NCI-H2171 (cell line): ENCODE data around the gene ZFAND2A.
"Not testable (repeated sequence)": the region's sequence is repeated elsewhere in the genome, so short reads cannot be mapped to it uniquely, and the experiment has no call there.

Experiments
- DNase-seq: peaks from one replicate; lab custom pipeline; 2025; lab: John Stamatoyannopoulos, UW

The ZFAND2A gene

DNA sequence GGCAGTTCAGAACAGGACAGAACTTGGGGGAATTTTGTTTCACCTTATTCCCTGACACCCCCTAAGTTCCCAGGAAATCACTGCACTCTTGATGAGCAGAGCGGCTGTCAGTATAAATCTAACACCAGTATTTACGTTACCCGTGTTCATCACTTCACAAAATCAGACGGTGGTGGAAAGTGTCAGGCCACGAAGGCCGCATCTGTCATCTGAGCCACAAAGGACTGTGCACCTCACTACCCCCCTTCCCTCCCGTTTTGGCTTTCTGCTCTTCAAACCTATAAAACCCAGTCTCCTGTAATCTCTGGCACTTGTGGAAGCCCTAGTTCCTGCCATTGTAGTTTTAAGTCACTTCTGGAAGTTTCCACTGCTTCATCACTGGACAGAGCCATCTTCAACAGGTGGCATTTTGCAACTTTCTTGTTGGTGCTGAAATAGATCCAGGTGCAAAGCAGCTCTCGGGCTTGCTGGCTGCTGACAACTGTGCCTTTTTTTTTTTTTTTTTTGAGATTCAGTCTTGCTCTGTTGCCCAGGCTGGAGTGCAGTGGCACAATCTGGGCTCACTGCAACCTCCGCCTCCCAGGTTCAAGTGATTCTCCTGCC lies 9.5 kb downstream of the ZFAND2A start:
- no peak for DNase-seq

- no peak for DNase-seq
Observed at GRCh38 chr7:1149351-1149794, 10.6 kb downstream of the ZFAND2A start.

DNA sequence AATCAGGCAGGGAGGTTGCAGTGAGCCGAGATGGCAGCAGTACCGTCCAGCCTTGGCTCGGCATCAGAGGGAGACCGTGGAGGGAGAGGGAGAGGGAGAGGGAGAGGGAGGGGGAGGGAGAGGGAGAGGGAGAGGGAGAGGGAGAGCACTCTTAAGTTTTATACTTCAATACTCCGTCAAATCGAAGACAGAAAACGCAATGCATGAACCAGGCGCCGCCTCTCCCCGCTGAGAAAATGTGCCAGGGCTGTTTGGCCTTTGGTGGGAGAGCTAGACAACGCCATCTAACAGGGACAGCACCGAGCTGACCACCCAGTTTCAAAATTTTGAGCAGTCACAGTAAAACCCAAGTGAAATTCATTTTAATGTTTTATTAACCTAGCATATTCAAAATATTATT lies 12.1 kb downstream of the ZFAND2A start:
- DNase-seq: not testable (repeated sequence)

- no peak for DNase-seq
Observed at GRCh38 chr7:1144269-1144771, 15.7 kb downstream of the ZFAND2A start.

DNA sequence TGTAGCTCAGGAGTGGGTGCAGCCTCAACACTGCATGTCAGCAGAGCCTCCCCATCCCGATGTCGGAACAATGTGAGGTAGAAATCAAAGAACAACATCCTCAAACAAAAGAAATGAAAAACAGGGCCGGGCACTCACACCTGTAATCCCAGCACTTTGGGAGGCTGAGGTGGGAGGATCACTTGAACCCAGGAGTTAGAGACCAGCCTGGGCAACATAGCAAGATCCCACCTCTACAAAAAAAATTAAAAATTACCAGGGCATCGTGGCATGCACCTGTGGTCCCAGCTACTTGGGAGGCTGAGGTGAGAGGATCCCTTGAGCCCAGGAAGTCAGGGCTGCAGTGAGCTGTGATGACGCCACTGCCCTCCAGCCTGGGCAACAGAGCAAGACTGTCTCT lies 17.0 kb downstream of the ZFAND2A start:
- not testable (repeated sequence) for DNase-seq

DNA sequence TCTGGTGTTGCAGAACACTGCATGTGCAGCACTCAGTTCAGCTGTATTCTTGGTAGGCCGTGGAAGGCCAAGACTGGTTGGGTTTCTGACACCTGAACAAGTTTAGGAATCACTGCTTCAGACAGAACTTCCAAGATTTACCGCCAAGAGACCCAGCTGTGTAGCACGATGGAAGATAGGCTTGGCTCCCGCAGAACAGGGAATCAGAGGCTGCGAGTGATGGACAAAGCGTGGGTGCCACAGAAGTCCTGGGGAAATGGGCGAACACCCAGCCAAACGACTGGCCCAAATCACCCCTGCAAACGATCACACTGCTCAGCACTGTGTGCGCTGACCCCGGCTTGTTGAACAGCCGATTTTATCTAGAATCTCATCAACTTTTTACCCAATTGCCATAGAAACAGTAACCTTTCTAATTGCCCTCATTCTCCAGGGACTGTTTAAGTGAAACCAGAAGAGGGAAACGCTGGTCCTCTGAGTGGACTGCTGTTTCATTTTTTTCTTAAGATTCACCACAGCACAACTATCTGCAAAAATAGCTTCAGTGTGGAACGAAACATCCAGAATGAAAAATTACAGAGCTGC lies 17.9 kb downstream of the ZFAND2A start:
- DNase-seq: no peak

DNA sequence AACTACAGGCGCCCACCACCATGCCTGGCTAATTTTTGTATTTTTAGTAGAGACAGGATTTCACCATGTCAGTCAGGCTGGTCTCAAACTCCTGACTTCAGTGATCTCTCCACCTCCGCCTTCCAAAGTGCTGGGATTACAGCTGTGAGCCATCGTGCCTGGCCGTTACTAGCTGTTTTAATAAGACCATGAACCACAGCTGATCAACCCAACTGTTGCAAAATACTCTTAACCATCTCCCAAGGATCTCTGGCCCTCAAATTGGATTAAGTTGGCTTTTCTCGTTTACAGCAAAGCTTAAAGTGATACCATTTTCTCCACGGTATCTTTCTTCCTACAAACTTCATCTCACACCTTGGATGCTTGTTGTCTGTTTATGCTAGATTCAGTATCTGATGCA lies 18.3 kb downstream of the ZFAND2A start:
- DNase-seq: no peak

DNA sequence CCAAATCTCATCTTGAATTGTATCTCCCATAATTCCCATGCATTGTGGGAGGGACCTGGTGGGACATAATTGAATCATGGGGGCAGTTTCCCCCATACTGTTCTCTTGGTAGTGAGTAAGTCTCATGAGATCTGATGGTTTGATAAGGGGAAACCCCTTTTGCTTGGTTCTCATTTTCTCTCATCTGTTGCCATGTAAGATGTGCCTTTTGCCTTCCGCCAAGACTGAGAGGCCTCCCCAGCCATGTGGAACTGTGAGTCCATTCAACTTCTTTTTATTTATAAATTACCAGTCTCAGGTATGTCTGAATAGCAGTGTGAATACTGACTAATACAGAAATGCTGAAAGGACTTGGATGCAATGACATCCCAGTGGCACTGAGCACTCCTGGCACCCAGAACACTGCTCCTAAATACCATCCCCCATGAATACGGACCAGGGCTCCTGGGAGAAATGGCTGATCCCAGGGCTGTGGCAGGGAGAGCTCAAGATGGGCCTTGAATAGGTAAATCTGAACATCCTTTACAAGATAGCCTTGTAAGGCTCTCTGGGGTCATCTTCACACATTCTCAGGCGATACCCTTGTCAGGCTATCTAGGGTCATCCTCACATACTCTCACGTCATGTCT lies 19.4 kb downstream of the ZFAND2A start:
- no peak for DNase-seq

- no peak for DNase-seq
Observed at GRCh38 chr7:1137517-1138167, 22.4 kb downstream of the ZFAND2A start.

GRCh38 chr7:1136841-1137516 lies 23.0 kb downstream of the ZFAND2A start:
- no peak for DNase-seq

DNA sequence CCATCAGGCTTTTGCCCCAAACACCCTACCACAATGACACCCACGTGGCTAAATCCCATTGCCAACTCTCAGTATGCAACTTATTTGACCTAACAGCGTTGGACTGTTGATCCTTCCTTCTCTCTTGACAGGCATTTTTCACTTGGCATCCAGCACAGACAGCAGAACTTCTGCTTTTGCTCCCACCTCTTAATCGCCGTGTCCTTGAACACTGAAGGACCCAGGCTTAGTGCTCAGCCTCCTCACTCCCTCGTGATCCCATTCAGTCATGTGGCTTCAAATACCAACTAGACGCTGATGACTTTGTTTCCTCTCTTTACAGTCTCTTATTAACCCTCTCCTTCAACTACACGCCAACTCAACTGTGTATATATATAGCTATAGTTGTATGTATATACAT lies 25.0 kb downstream of the ZFAND2A start:
- DNase-seq: no peak

GRCh38 chr7:1131471-1132265 lies 28.3 kb downstream of the ZFAND2A start:
- no peak for DNase-seq

DNA sequence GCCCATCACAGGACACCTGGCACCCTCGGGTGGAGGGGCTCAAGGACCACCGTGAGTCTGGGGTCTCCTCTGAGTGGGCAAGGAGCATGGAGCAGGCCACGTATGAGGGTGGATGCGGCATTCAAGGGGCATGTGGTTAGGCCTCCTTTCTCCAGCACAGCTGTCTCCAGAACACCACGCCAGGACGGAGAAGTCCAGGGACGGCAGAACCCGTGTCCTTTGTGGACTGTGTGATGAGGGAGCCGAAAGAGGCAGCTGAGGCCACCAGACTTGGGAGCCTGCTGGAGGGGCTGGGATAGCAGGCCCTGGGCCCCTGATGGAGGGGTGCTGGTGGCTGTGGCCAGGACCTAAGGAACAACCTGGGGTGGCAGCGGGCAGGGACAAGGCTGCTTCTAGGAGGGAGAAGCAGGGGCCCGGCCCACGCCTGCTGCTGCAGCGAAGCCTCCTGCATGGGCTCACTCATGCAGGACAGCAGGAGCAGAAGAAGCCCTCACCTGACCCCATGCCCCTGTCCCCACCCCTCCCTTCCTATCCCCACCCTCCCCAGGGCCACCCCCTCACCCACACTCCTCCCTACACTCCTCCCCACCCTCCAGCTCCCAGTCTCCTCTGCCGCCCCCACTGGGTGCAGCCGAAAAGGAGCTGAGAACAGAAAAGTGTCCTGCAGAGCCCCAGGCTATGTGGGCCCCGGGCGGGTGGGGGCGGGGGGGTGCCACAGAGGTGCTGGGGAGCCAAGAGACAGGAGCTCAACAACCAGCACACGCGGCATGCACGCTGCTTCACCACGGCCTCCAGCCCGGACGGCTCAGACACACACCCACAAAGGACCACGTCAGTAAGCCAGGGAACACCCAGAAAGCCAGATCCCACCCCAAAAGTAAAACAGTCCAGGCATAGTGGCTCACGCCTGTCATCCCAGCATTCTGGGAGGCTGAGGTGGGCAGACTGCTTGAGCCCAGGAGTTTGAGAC lies 29.7 kb downstream of the ZFAND2A start:
- no peak for DNase-seq

DNA sequence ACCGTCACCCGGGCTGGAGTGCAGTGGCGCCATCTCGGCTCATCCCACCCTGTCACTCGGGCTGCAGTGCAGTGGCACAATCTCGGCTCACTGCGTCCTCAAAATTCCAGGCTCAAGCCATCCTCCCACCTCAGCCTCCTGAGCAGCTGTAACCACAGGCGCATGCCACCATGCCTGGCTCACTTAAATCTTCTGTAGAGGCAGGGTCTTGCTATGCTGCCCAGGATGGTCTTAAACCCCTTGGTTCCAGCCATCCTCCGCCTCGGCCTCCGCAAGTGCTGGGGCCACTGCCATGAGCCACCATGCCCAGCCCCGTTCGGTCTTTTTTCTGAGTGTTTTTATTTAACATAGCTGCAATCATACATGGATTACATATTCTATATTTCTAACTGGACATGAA lies 30.6 kb downstream of the ZFAND2A start:
- DNase-seq: no peak

- DNase-seq: peak; percentile 48
Observed at GRCh38 chr7:1127001-1127400, 33.0 kb downstream of the ZFAND2A start.

DNA sequence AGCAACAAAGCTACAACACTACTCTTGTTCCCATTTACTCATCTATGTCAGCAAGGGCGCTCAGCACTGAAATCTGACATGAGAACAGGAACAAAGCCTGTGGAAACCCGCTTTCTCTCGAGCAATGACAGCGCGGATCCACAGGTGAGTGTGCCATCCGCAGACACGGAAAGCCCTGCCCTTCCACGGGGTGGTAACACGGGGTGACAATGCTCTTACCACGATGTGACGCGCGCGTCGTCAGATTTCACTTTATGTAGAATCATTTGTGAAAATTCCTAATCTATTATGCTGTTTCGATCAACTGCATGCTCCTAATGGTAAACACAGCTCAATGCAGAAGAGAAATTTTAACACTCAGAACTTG lies 34.4 kb downstream of the ZFAND2A start:
- no peak for DNase-seq

DNA sequence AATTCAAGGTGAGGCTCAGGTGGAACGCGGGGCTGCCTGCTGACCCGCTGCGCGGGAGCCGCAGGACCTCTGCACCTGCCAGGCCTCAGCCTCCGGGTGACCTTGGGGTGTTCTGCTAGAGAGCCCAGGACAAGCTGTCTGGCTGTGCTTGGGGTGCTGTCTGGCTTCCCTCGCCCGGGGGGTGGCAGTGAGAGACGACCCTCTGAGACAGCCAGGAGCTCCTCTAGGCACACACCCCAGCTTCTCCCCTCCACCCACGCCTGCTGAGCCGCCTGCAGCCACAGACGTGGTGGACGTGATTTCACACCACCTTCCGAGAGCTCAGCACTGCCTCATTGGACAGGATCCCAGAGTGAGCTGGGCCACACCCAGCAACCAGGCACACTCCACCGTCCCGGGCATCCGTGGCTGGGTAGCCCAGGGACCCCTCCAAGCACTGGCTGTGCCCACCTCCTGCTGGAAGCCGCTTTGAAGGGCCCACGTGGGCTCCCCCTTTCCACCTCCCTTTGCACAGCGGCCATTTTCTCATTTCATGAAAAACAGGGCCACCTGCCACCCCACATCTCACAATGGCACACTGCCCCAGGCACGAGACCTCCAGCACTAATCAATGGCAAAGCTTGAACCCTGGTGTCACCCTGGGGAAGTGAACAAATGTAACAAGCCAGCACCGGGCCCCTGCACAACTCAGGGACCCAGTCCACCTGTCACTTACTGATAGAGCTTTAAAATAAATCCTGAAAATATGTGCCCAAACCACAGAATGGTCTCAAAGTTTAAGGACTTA lies 35.0 kb downstream of the ZFAND2A start:
- no peak for DNase-seq

DNA sequence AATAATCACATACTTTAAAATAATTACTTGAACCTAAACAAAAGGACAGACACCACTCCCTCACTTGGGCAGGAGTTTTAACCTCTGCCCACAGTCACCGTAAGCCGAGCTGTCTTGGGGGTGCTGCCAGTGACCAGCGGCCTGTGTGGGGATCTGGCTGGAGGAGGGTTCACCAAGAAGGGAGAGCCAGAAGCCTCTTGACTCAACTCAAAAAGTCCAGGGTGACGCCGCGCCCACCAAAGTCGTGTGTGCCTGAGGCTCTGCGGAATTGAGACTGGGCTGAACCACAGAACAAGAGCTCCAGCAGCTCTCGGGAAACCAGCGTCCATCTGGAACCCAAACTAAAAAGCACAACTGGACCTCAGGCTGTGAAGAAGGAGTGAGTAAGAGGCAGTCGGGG lies 35.8 kb downstream of the ZFAND2A start:
- no peak for DNase-seq

GRCh38 chr7:1123715-1124114 lies 36.3 kb downstream of the ZFAND2A start:
- DNase-seq: no peak
